HG02840 (cell line): Measurements from ENCODE around the gene CLCN7.
"Not testable (repeated sequence)": the region's sequence is repeated elsewhere in the genome, so short reads cannot be mapped to it uniquely, and the experiment has no call there.

Source experiments
- ATAC-seq: cut with Tn5 transposase; IDR thresholded peaks from one replicate; pipeline ENCODE4 v1.9.1; 2021; ENCODE audit warnings: mild to moderate bottlenecking, moderate library complexity, moderate number of reproducible peaks; ENCODE audit not compliant: unreplicated experiment, low FRiP score

Gene CLCN7

GRCh38 chr16:1448536-1449116 lies 26.2 kb downstream of the CLCN7 start:
- ATAC-seq = no peak

- no peak for ATAC-seq
Observed at GRCh38 chr16:1447965-1448364, 26.9 kb downstream of the CLCN7 start.

- ATAC-seq = no peak
Observed at GRCh38 chr16:1446296-1447080, 28.3 kb downstream of the CLCN7 start.

GRCh38 chr16:1445518-1446203 lies 29.2 kb downstream of the CLCN7 start:
- ATAC-seq = no peak

- ATAC-seq = no peak
Observed at GRCh38 chr16:1444730-1445517, 29.9 kb downstream of the CLCN7 start.

GRCh38 chr16:1443980-1444729 lies 30.7 kb downstream of the CLCN7 start, which contains the start of gene CCDC154:
Gene CCDC154, minus strand, starts transcription at chr16:1444556. Its CDS starts 234 bp downstream, at chr16:1444322.
- ATAC-seq = no peak

- ATAC-seq = no peak
Observed at GRCh38 chr16:1443403-1443973, 31.3 kb downstream of the CLCN7 start.

GRCh38 chr16:1442697-1443096 lies 32.1 kb downstream of the CLCN7 start:
- ATAC-seq = no peak

- ATAC-seq = no peak
Observed at GRCh38 chr16:1441391-1441829, 33.4 kb downstream of the CLCN7 start.

GRCh38 chr16:1439699-1440074 lies 35.1 kb downstream of the CLCN7 start:
- not testable (repeated sequence) for ATAC-seq

GRCh38 chr16:1439058-1439698 lies 35.6 kb downstream of the CLCN7 start:
- ATAC-seq = no peak

- no peak for ATAC-seq
Observed at GRCh38 chr16:1438229-1439057, 36.4 kb downstream of the CLCN7 start.

GRCh38 chr16:1437606-1438005 lies 37.2 kb downstream of the CLCN7 start:
- ATAC-seq = no peak

GRCh38 chr16:1436731-1437355 lies 38.0 kb downstream of the CLCN7 start:
- ATAC-seq = no peak

- no peak for ATAC-seq
Observed at GRCh38 chr16:1435921-1436697, 38.7 kb downstream of the CLCN7 start.

- no peak for ATAC-seq
Observed at GRCh38 chr16:1434644-1435592, 39.9 kb downstream of the CLCN7 start.
